Activated naive CD8-positive, alpha-beta T cell treated with anti-CD3 and anti-CD28 coated beads, Interleukin-2, amount 10 ng/mL, durations not matched to agents 7 days and 5 days (primary cell): ENCODE measurements around the gene GPX4. TPM values are rescaled to one million over a fixed set of nuclear protein-coding genes. Genes with fewer than 3 reads are reported as not detected.

ENCODE experiments used
- ATAC-seq: fragments of 150-1000 bp; cut with Tn5 transposase; one replicate; pipeline ENCODE4 v1.10.0; 2021; ENCODE audit warnings: low read depth, moderate library complexity
- POLR2A ChIA-PET: fragments of 350-600 bp; sonication (Branson Sonifier 250); formaldehyde crosslinking; loops from one replicate; lab custom pipeline; 2021; ENCODE audit warnings: antibody characterized with exemption; lab: Charles Lee
- DNase-seq: peaks from one replicate; pipeline ENCODE4 v3.0.0; 2021
- H3K27ac Mint-ChIP-seq: one replicate; pipeline ENCODE4 v1.8.0; 2022; ENCODE audit warnings: mild to moderate bottlenecking, mixed read lengths
- H3K27me3 Mint-ChIP-seq: one replicate; pipeline ENCODE4 v1.8.0; 2022; ENCODE audit warnings: mild to moderate bottlenecking, moderate library complexity, mixed read lengths
- H3K36me3 Mint-ChIP-seq: one replicate; pipeline ENCODE4 v1.8.0; 2021; ENCODE audit warnings: mild to moderate bottlenecking, mixed read lengths
- H3K4me1 Mint-ChIP-seq: one replicate; pipeline ENCODE4 v1.8.0; 2021; ENCODE audit warnings: mixed read lengths
- H3K4me3 Mint-ChIP-seq: one replicate; pipeline ENCODE4 v1.8.0; 2022; ENCODE audit warnings: mild to moderate bottlenecking, moderate library complexity, mixed read lengths
- H3K9me3 Mint-ChIP-seq: one replicate; pipeline ENCODE4 v1.8.0; 2021; ENCODE audit warnings: mixed read lengths
- total RNA-seq, 2 experiments: library from RNA; stranded (reverse); gene quantifications; one replicate each; pipeline ENCODE4 v1.2.3, GENCODE V29; 2021

Gene GPX4
- total RNA-seq, 2 experiments from 2014 or later = 194 to 206 TPM

- Mint-ChIP-seq H3K4me3 (peak overlapping the region; percentile 45), H3K27ac (peak overlapping the region; percentile 72), H3K9me3 (no peaks in the 10 kb centered on the region), H3K36me3 (peaks cover 35% of the 10 kb centered on the region), H3K27me3 (no peaks in the 10 kb centered on the region), H3K4me1 (peaks cover 21% of the 10 kb centered on the region)
- DNase-seq (peak; percentile 89), ATAC-seq (peak; percentile 60)
- POLR2A ChIA-PET = interaction anchor here (0.9 to 19.6 kb wide), 10 partner anchors 1 to 186 kb away, joined by 3 to 644 read pairs (median 6); partner anchors contain the start of genes ABCA7, ARHGAP45, CIRBP and CNN2
Measured at GRCh38 chr19:1082165-1082927, 21.4 kb upstream of the GPX4 start.

- POLR2A ChIA-PET = interaction anchor here (1.0 to 19.6 kb wide), 7 partner anchors 0 to 55 kb away, joined by 3 to 644 read pairs (median 73); partner anchors contain the start of genes ARHGAP45 and CNN2
- ATAC-seq = no peak
- no peak for DNase-seq
- Mint-ChIP-seq H3K9me3 (no peaks in the 10 kb centered on the region), H3K36me3 (peaks cover 31% of the 10 kb centered on the region), H3K4me1 (peaks cover 28% of the 10 kb centered on the region), H3K27ac (no peak overlapping the region), H3K4me3 (no peak overlapping the region), H3K27me3 (no peaks in the 10 kb centered on the region)
Measured at GRCh38 chr19:1082928-1083816, 20.6 kb upstream of the GPX4 start.

GRCh38 chr19:1084024-1084868 lies 19.5 kb upstream of the GPX4 start:
- Mint-ChIP-seq H3K9me3 (no peaks in the 10 kb centered on the region), H3K27me3 (no peaks in the 10 kb centered on the region), H3K36me3 (peaks cover 26% of the 10 kb centered on the region), H3K4me3 (no peak overlapping the region), H3K4me1 (peaks cover 31% of the 10 kb centered on the region), H3K27ac (no peak overlapping the region)
- POLR2A ChIA-PET = interaction anchor here (0.6 to 17.6 kb wide), 7 partner anchors 11 to 99 kb away, joined by 3 to 644 read pairs (median 5); partner anchors contain the start of genes ARHGAP45 and CNN2
- ATAC-seq (no peak), DNase-seq (no peak)

GRCh38 chr19:1085053-1085658 lies 18.6 kb upstream of the GPX4 start:
- ATAC-seq (no peak), DNase-seq (no peak)
- Mint-ChIP-seq H3K27me3 (no peaks in the 10 kb centered on the region), H3K9me3 (no peaks in the 10 kb centered on the region), H3K4me3 (peak overlapping the region; percentile 50), H3K36me3 (peaks cover 24% of the 10 kb centered on the region), H3K4me1 (peaks cover 32% of the 10 kb centered on the region), H3K27ac (peak overlapping the region; percentile 86)
- POLR2A ChIA-PET = interaction anchor here (0.6 to 17.6 kb wide), 14 partner anchors 9 to 163 kb away, joined by 3 to 644 read pairs (median 5); partner anchors contain the start of genes ABCA7, ARHGAP45, CNN2 and RNU6-2

- ATAC-seq (no peak), DNase-seq (no peak)
- Mint-ChIP-seq H3K4me1 (peaks cover 36% of the 10 kb centered on the region), H3K9me3 (no peaks in the 10 kb centered on the region), H3K4me3 (no peak overlapping the region), H3K27me3 (no peaks in the 10 kb centered on the region), H3K36me3 (peaks cover 24% of the 10 kb centered on the region), H3K27ac (peak overlapping the region; percentile 86)
- POLR2A ChIA-PET = interaction anchor here (0.6 to 17.6 kb wide), 13 partner anchors 8 to 163 kb away, joined by 3 to 644 read pairs (median 5); partner anchors contain the start of genes ABCA7, ARHGAP45, CNN2 and RNU6-2
Measured at GRCh38 chr19:1085676-1086442, 17.9 kb upstream of the GPX4 start.

- Mint-ChIP-seq H3K27me3 (no peaks in the 10 kb centered on the region), H3K9me3 (no peaks in the 10 kb centered on the region), H3K36me3 (peaks cover 22% of the 10 kb centered on the region), H3K4me1 (peaks cover 37% of the 10 kb centered on the region), H3K27ac (no peak overlapping the region), H3K4me3 (no peak overlapping the region)
- DNase-seq (no peak), ATAC-seq (no peak)
- POLR2A ChIA-PET = interaction anchor here (0.7 to 17.6 kb wide), 7 partner anchors 13 to 189 kb away, joined by 3 to 644 read pairs (median 13); partner anchors contain the start of genes ABCA7, ARHGAP45, CNN2 and FAM174C
Measured at GRCh38 chr19:1086613-1087012, 17.2 kb upstream of the GPX4 start.

GRCh38 chr19:1087813-1088415 lies 15.9 kb upstream of the GPX4 start:
- H3K27me3 Mint-ChIP-seq = no peaks in the 10 kb centered on the region
- H3K36me3 Mint-ChIP-seq = peaks cover 16% of the 10 kb centered on the region
- H3K4me1 Mint-ChIP-seq = peaks cover 34% of the 10 kb centered on the region
- no peaks in the 10 kb centered on the region for H3K9me3 Mint-ChIP-seq
- H3K4me3 Mint-ChIP-seq = peak overlapping the region; percentile 76
- H3K27ac Mint-ChIP-seq = peak overlapping the region; percentile 95
- ATAC-seq (peak; percentile 32), DNase-seq (peak; percentile 71)
- POLR2A ChIA-PET = interaction anchor here (0.6 to 17.6 kb wide), 12 partner anchors 10 to 224 kb away, joined by 3 to 644 read pairs (median 6); partner anchors contain the start of genes ABCA7, ARHGAP45, CNN2 and RNU6-2

GRCh38 chr19:1088416-1089010 lies 15.3 kb upstream of the GPX4 start:
- POLR2A ChIA-PET = interaction anchor here (0.6 to 17.6 kb wide), 13 partner anchors 9 to 225 kb away, joined by 3 to 644 read pairs (median 5); partner anchors contain the start of genes ABCA7, ARHGAP45, CNN2 and RNU6-2
- DNase-seq = no peak
- Mint-ChIP-seq H3K4me1 (peaks cover 38% of the 10 kb centered on the region), H3K27me3 (no peaks in the 10 kb centered on the region), H3K36me3 (peaks cover 20% of the 10 kb centered on the region), H3K4me3 (peak overlapping the region; percentile 76), H3K27ac (peak overlapping the region; percentile 95), H3K9me3 (no peaks in the 10 kb centered on the region)
- ATAC-seq = peak; percentile 8

- peak overlapping the region; percentile 65 for H3K27ac Mint-ChIP-seq
- peaks cover 43% of the 10 kb centered on the region for H3K4me1 Mint-ChIP-seq
- peaks cover 21% of the 10 kb centered on the region for H3K36me3 Mint-ChIP-seq
- DNase-seq = no peak
- no peak for ATAC-seq
- POLR2A ChIA-PET = interaction anchor here (0.7 to 17.6 kb wide), 9 partner anchors 8 to 180 kb away, joined by 3 to 644 read pairs (median 8); partner anchors contain the start of genes ABCA7, ARHGAP45, CIRBP and CNN2
- peak overlapping the region; percentile 8 for H3K4me3 Mint-ChIP-seq
- H3K9me3 Mint-ChIP-seq = no peaks in the 10 kb centered on the region
- H3K27me3 Mint-ChIP-seq = no peaks in the 10 kb centered on the region
Measured at GRCh38 chr19:1089126-1089771, 14.5 kb upstream of the GPX4 start.

GRCh38 chr19:1089891-1090290 lies 13.9 kb upstream of the GPX4 start:
- Mint-ChIP-seq H3K4me1 (peaks cover 38% of the 10 kb centered on the region), H3K27ac (peak overlapping the region; percentile 65), H3K27me3 (no peaks in the 10 kb centered on the region), H3K4me3 (peak overlapping the region; percentile 49), H3K9me3 (no peaks in the 10 kb centered on the region), H3K36me3 (peaks cover 18% of the 10 kb centered on the region)
- peak; percentile 69 for DNase-seq
- POLR2A ChIA-PET = interaction anchor here (0.7 to 17.6 kb wide), 12 partner anchors 12 to 179 kb away, joined by 3 to 644 read pairs (median 6); partner anchors contain the start of genes ABCA7, ARHGAP45, CIRBP and CNN2
- peak; percentile 57 for ATAC-seq
